Keratinocyte (primary cell): Measurements from ENCODE around the gene REV3L. TPM values are rescaled to one million over a fixed set of nuclear protein-coding genes. Genes with fewer than 3 reads are reported as not detected.

ENCODE experiments used
- DNase-seq: peaks from one replicate; pipeline ENCODE4 v3.0.0-alpha.2; 2011; ENCODE audit warnings: low read depth, missing footprints, low spot score
- FAIRE-seq: peaks from 2 replicates; lab custom pipeline; 2011; peaks lifted over from hg19 to GRCh38; lab: Jason Lieb, UNC
- H2AFZ ChIP-seq: 2 replicates; pipeline ENCODE4 v1.6.0; 2012; ENCODE audit warnings: low read length, control low read depth, inconsistent platforms; ENCODE audit not compliant: control insufficient read depth
- H3K27ac ChIP-seq: 2 replicates; pipeline ENCODE4 v1.5.1; 2011; ENCODE audit warnings: low read length; ENCODE audit not compliant: control insufficient read depth, insufficient read depth
- H3K27me3 ChIP-seq: 3 replicates; pipeline ENCODE4 v1.6.0; 2011; ENCODE audit warnings: low read length; ENCODE audit not compliant: control insufficient read depth, insufficient read depth; ENCODE audit errors: extremely low read depth
- H3K36me3 ChIP-seq, 2 experiments: 2 replicates in 1 of 2; 3 replicates in 1 of 2; pipeline ENCODE4 v1.5.1; 2011; ENCODE audit warnings: low read length in 2 of 2, mild to moderate bottlenecking in 1 of 2; ENCODE audit not compliant: control insufficient read depth in 2 of 2, insufficient read depth in 2 of 2; ENCODE audit errors: extremely low read depth in 1 of 2
- H3K4me1 ChIP-seq: 3 replicates; pipeline ENCODE4 v1.5.1; 2011; ENCODE audit warnings: low read length; ENCODE audit not compliant: control insufficient read depth, insufficient read depth; ENCODE audit errors: extremely low read depth
- H3K4me2 ChIP-seq: 3 replicates; pipeline ENCODE4 v1.6.0; 2011; ENCODE audit warnings: low read depth, low read length; ENCODE audit not compliant: control insufficient read depth, insufficient read depth; ENCODE audit errors: extremely low read depth
- H3K4me3 ChIP-seq, 3 experiments: fragments of 200-600 bp in 1 of 3; sonication (generic) in 1 of 3; 2 replicates in 2 of 3; 3 replicates in 1 of 3; pipeline ENCODE4 v1.5.1; 2011 to 2016; ENCODE audit warnings: low read length in 3 of 3, mild to moderate bottlenecking in 3 of 3, control low read depth in 2 of 3, inconsistent platforms in 1 of 3, low read depth in 1 of 3, mixed read lengths in 1 of 3, mixed run types in 1 of 3, moderate library complexity in 1 of 3; ENCODE audit not compliant: control insufficient read depth in 2 of 3, insufficient read depth in 2 of 3; ENCODE audit errors: extremely low read depth in 1 of 3
- H3K79me2 ChIP-seq: 2 replicates; pipeline ENCODE4 v1.6.0; 2012; ENCODE audit warnings: low read length; ENCODE audit not compliant: control insufficient read depth, insufficient read depth
- H3K9ac ChIP-seq: 3 replicates; pipeline ENCODE4 v1.6.0; 2011; ENCODE audit warnings: low read length; ENCODE audit not compliant: control insufficient read depth, insufficient read depth; ENCODE audit errors: extremely low read depth
- H3K9me1 ChIP-seq: 3 replicates; pipeline ENCODE4 v1.6.0; 2011; ENCODE audit warnings: low read length; ENCODE audit not compliant: control insufficient read depth, insufficient read depth; ENCODE audit errors: extremely low read depth
- H3K9me3 ChIP-seq: 2 replicates; pipeline ENCODE4 v1.5.1; 2012; ENCODE audit warnings: low read depth, low read length; ENCODE audit not compliant: control insufficient read depth
- H4K20me1 ChIP-seq: 3 replicates; pipeline ENCODE4 v1.6.0; 2011; ENCODE audit warnings: low read length; ENCODE audit not compliant: control insufficient read depth, insufficient read depth; ENCODE audit errors: extremely low read depth
- CTCF ChIP-seq, 3 experiments: IDR thresholded peaks in 1 of 3; conservative IDR thresholded peaks in 1 of 3; optimal IDR thresholded peaks in 1 of 3; 2 replicates in 2 of 3; 3 replicates in 1 of 3; pipeline versions ENCODE3 to v1.5.1; 2011; ENCODE audit warnings: low read length in 3 of 3, mild to moderate bottlenecking in 3 of 3, moderate library complexity in 2 of 3, control low read depth in 1 of 3, inconsistent platforms in 1 of 3; ENCODE audit not compliant: insufficient read depth in 2 of 3; ENCODE audit errors: extremely low read depth in 1 of 3
- EZH2 ChIP-seq: IDR thresholded peaks from one replicate; pipeline ENCODE4 v1.6.1; 2012; ENCODE audit warnings: inconsistent platforms, mild to moderate bottlenecking, low read length, moderate library complexity
- dilution Hi-C: fragments of 300-500 bp; cut with MboI; formaldehyde crosslinking; loops from one replicate; pipeline ENCODE4 v1.7.0; 2020; ENCODE audit warnings: low sequenced_read_pairs; ENCODE audit not compliant: extremely low pct_ligation_motif_present
- polyA minus RNA-seq, 3 experiments: library from RNA; depleted of rRNA, polyadenylated mRNA; stranded (reverse); fragments of >200 nt; gene quantifications; 1 replicate in 1 of 3; 2 replicates in 1 of 3; 3 replicates in 1 of 3; pipeline ENCODE4 v1.2.3, GENCODE V29; 2011
- polyA plus RNA-seq, 5 experiments: library from polyadenylated mRNA; depleted of rRNA in 3 of 5; stranded (reverse) in 3 of 5; stranded (forward) in 1 of 5; unstranded in 1 of 5; fragments of >200 nt; gene quantifications; 1 replicate in 1 of 5; 2 replicates in 3 of 5; 3 replicates in 1 of 5; pipeline versions ENCODE4 v1.2.1 to v1.2.3, GENCODE V29; 2011 to 2012; ENCODE audit warnings: missing spikeins in 2 of 5, low read depth in 1 of 5, low replicate concordance in 1 of 5

The REV3L gene
- 6.0 to 9.5 TPM (median 6.5 TPM) in 3 replicates for polyA plus RNA-seq
- polyA plus RNA-seq (2011; ENCODE audit: low read depth): 3.0 TPM
- polyA plus RNA-seq (2011; cell fraction: cytosol; rRNA removed): 3.3 and 6.8 TPM in 2 replicates
- polyA plus RNA-seq (2011; cell fraction: nucleus; rRNA removed): 11.6 and 12.4 TPM in 2 replicates
- polyA plus RNA-seq (2012; ENCODE audit: low replicate concordance): 4.6 and 4.7 TPM in 2 replicates
- 8.0 to 22.5 TPM (median 9.4 TPM) in 3 replicates for polyA minus RNA-seq
- 7.7 TPM for polyA minus RNA-seq (2011; cell fraction: cytosol; rRNA and poly(A)+ RNA removed)
- 13.6 and 30.9 TPM in 2 replicates for polyA minus RNA-seq (2011; cell fraction: nucleus; rRNA and poly(A)+ RNA removed)

DNA sequence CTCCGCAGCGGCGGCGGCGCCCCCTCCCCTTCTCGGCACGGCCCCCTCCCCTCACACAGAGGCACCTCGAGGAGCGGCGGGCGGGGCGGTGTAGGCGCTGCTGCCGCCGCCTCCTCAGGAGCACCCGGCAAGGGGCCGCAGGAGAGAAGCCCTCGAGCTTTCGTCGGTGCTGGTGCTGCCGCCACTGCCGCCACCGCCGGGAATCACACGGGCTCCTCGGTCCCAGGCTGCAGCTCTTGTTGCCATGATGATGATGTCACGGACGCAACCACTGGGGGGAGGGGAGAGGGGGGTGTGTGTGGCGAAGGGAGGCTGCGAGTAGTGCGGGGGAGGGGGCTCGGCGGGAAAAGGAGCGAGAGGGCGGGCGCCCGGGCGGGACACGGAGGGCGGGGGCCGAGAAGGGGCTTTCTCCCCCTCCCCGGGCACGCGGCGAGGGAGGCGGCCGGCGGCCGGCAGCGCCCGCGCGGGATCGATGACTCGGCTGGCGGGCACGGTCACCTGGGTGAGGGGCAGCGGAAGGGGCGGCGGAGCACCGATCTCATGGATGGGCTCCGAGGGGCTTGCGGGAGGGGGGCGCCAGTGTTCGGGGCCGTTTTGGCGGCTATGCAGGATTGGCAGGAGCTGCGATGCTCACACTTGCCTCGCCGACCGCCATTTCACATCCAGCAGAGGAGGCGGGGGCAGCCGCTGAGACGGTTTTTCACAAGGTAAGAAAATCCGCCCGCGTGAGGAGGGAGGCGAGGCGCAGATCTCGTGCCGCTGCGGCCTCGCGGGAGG lies at the start of gene REV3L:
REV3L (minus strand) TSS at position 260 of the 777 bp plus-strand sequence. CDS start 330 bp downstream, outside the sequence.
- Histone ChIP-seq H3K9me1 (no peaks in the 10 kb centered on the region), H3K9me3 (no peaks in the 10 kb centered on the region), H3K4me3 (peak within 1 kb of the TSS; percentile 70 to 79 (median 75)), H3K79me2 (peaks cover 39% of the 10 kb centered on the region), H3K4me1 (peaks cover 31% of the 10 kb centered on the region), H3K36me3 (peaks cover 0 to 5% of the 10 kb centered on the region in 2 experiments), H3K27me3 (no peaks in the 10 kb centered on the region), H2AFZ (peak within 1 kb of the TSS; percentile 86), H4K20me1 (no peaks in the 10 kb centered on the region), H3K9ac (peak within 1 kb of the TSS; percentile 93), H3K27ac (peak within 1 kb of the TSS; percentile 96), H3K4me2 (peak within 1 kb of the TSS; percentile 98)
- FAIRE-seq: no peak
- TF ChIP-seq EZH2 (no peak), CTCF (optimal IDR thresholded peaks at IDR 0.05 in 1 of 3, IDR thresholded peaks at IDR 0.05 in 1 of 3, conservative IDR thresholded peaks at IDR 0.05 in 1 of 3; ENCODE audit: extremely low read depth in 1 of 3, insufficient read depth in 2 of 3, low read length in 3 of 3) (no peak)
- dilution Hi-C loops: no loop called here
- no peak for DNase-seq

DNA sequence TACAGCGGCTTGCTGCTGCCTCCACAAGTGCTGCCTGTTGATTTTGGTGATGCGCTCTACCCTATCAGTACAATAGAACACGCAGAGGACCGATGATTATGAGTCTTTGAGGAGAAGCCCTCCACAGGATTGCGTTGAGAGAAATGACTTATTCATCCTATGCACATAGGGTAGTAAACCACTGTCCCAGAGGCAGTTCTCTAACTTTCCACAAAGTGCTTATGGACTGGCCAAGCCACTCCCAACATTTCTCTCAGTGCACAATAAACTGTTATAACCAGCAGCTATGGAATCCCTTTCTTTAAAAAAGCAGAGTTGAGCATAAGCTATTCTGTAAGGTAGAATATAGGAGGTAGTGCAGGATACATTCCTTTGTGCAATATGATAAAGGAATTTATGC lies 48.2 kb upstream of the REV3L start:
- FAIRE-seq: no peak

More for the DNA sequence above, 48.2 kb upstream of the REV3L start:
- no peak for TF ChIP-seq EZH2
- no peak for TF ChIP-seq CTCF (optimal IDR thresholded peaks at IDR 0.05 in 1 of 3, IDR thresholded peaks at IDR 0.05 in 1 of 3, conservative IDR thresholded peaks at IDR 0.05 in 1 of 3; ENCODE audit: extremely low read depth in 1 of 3, insufficient read depth in 2 of 3, low read length in 3 of 3)
- H3K9me3 ChIP-seq: no peaks in the 10 kb centered on the region
- dilution Hi-C loops: no loop called here
- DNase-seq: no peak
- H3K4me1 ChIP-seq: no peaks in the 10 kb centered on the region
- H3K4me2 ChIP-seq: no peak overlapping the region
- no peak overlapping the region for H2AFZ ChIP-seq
- H3K27me3 ChIP-seq: no peaks in the 10 kb centered on the region
- no peaks in the 10 kb centered on the region for H3K9me1 ChIP-seq
- no peaks in the 10 kb centered on the region for H3K79me2 ChIP-seq
- H4K20me1 ChIP-seq: no peaks in the 10 kb centered on the region
- no peak overlapping the region for H3K4me3 ChIP-seq
- H3K9ac ChIP-seq: no peak overlapping the region
- no peak overlapping the region for H3K27ac ChIP-seq
- no peaks in the 10 kb centered on the region for H3K36me3 ChIP-seq
